Measurements from ENCODE around the gene SOAT1. TPM values are rescaled to one million over a fixed set of nuclear protein-coding genes. Genes with fewer than 3 reads are reported as not detected.
A peak's percentile ranks its signal among the peaks of the same experiment; 100 is the strongest.

The SOAT1 gene
- total and polyA plus RNA-seq, 10 of the 15 experiments (the other 5 are each of a cell fraction or from before 2014, with no cell fraction given), result 8.6 to 68.5 (median 22.3) TPM

- H3K27me3 ChIP-seq (replicated peaks in 1 of 2; ENCODE audit: control insufficient read depth in 2 of 2, insufficient read depth in 2 of 2, low read length in 1 of 2), result no peaks in the 10 kb centered on the region
- no peak overlapping the region for H3K4me3 ChIP-seq
- FAIRE-seq (no peak), DNase-seq (ENCODE audit: low read depth, low spot score) (no peak), ATAC-seq (no peak)
- H3K9me3 ChIP-seq (replicated peaks; ENCODE audit: control insufficient read depth, insufficient read depth, low read length), result no peaks in the 10 kb centered on the region
- no peak overlapping the region for H3K27ac ChIP-seq (ENCODE audit: control insufficient read depth, insufficient read depth)
- SMC1A ChIA-PET (ENCODE audit: uncharacterized antibody, unreplicated experiment), result interaction anchor here (0.6 to 2.1 kb wide), 3 partner anchors 94 to 168 kb away, joined by 3 to 6 read pairs (median 3); no protein-coding TSS in a partner anchor
- no peaks in the 10 kb centered on the region for H4K20me1 ChIP-seq (ENCODE audit: control insufficient read depth, insufficient read depth)
- no peak overlapping the region for H2AFZ ChIP-seq (ENCODE audit: control insufficient read depth, low read depth, low read length)
- 50% methylated on average over 2 of the region's 2 CpGs for WGBS (ENCODE audit: insufficient coverage, insufficient replicate concordance, low lambda C conversion rate, missing lambda C conversion rate)
- TF ChIP-seq GATAD2B (conservative IDR thresholded peaks at IDR 0.05; ENCODE audit: low read depth), result no peak
- no peak for TF ChIP-seq RFX5 (IDR thresholded peaks at IDR 0.05; ENCODE audit: low read depth, low read length)
- no TSS peak for BruUV-seq (replicated peaks)
- H3K79me2 ChIP-seq (ENCODE audit: control insufficient read depth, insufficient read depth, low read length), result peaks cover 3% of the 10 kb centered on the region
- in situ Hi-C loops (cut with MboI) (no loop called here), intact Hi-C loops (cut with micrococcal nuclease; ENCODE audit: unreplicated experiment) (no loop called here)
- CTCF ChIA-PET, result interaction anchor here (1.3 to 1.5 kb wide), 2 partner anchors 168 to 286 kb away, joined by 3 to 7 read pairs; no protein-coding TSS in a partner anchor
- H3K4me2 ChIP-seq (ENCODE audit: control insufficient read depth, insufficient read depth), result no peak overlapping the region
- no peak overlapping the region for H3K9ac ChIP-seq (ENCODE audit: control insufficient read depth, insufficient read depth, low read length)
- H3K4me1 ChIP-seq (ENCODE audit: control insufficient read depth, insufficient read depth, low read length), result no peaks in the 10 kb centered on the region
- no peaks in the 10 kb centered on the region for H3K36me3 ChIP-seq (ENCODE audit: control insufficient read depth in 2 of 2, insufficient read depth in 2 of 2, low read length in 1 of 2)
- POLR2A ChIA-PET, result no interaction called here
- RAD21 ChIA-PET (ENCODE audit: unreplicated experiment), result no interaction called here
Measured at GRCh38 chr1:179288977-179289376, 4.6 kb upstream of the SOAT1 start.

GRCh38 chr1:179295164-179295755, 1.7 kb downstream of the SOAT1 start:
- no peaks in the 10 kb centered on the region for H3K27me3 ChIP-seq (replicated peaks in 1 of 2; ENCODE audit: control insufficient read depth in 2 of 2, insufficient read depth in 2 of 2, low read length in 1 of 2)
- peak overlapping the region; percentile 14; the same call in 1 of the 2 replicates for H3K9ac ChIP-seq (ENCODE audit: control insufficient read depth, insufficient read depth, low read length)
- no peak for TF ChIP-seq TCF12 (IDR thresholded peaks at IDR 0.05; ENCODE audit: low read depth, low read length)
- no peak for TF ChIP-seq PAX8 (IDR thresholded peaks at IDR 0.05)
- peak; percentile 33; the same call in 1 of the 2 replicates for TF ChIP-seq MTA2 (IDR thresholded peaks at IDR 0.05; ENCODE audit: low read depth)
- TF ChIP-seq CBX5 (IDR thresholded peaks at IDR 0.05; ENCODE audit: low read depth), result no peak
- no peak for TF ChIP-seq RAD21 (IDR thresholded peaks at IDR 0.05; ENCODE audit: insufficient read depth, low read depth, low read length)
- TF ChIP-seq ZBTB11 (CRISPR knock-in tag; IDR thresholded peaks at IDR 0.05), result no peak
- no peak for TF ChIP-seq IRF4 (IDR thresholded peaks at IDR 0.05; ENCODE audit: low read depth, low read length)
- TF ChIP-seq IKZF2 (IDR thresholded peaks at IDR 0.05), result 0 out of 4 replicates have a peak, but pooled peaks of 1 of the 2 experiments have one; percentile 14
- no peak for TF ChIP-seq NFXL1 (IDR thresholded peaks at IDR 0.05; ENCODE audit: borderline replicate concordance)
- no peak for TF ChIP-seq MYC (IDR thresholded peaks at IDR 0.05; ENCODE audit: insufficient read depth, insufficient read length, insufficient replicate concordance, low read length, severe bottlenecking)
- TF ChIP-seq FOXK2 (IDR thresholded peaks at IDR 0.05), result no peak
- TF ChIP-seq NRF1 (conservative IDR thresholded peaks at IDR 0.05; ENCODE audit: low read depth, low read length), result no peak

More at GRCh38 chr1:179295164-179295755, 1.7 kb downstream of the SOAT1 start:
- H2AFZ ChIP-seq (ENCODE audit: control insufficient read depth, low read depth, low read length), result no peak overlapping the region; the same call in 1 of the 2 replicates
- RAD21 ChIA-PET (ENCODE audit: unreplicated experiment), result interaction anchor here (1.0 to 2.8 kb wide), 7 partner anchors 23 to 214 kb away, joined by 3 to 18 read pairs (median 3); partner anchors contain the start of gene AXDND1
- in situ Hi-C loops (cut with MboI) (no loop called here), intact Hi-C loops (cut with micrococcal nuclease; ENCODE audit: unreplicated experiment) (no loop called here)
- 0 out of 2 replicates have a peak, but pooled peaks cover 3% of the 10 kb centered on the region for H3K4me1 ChIP-seq (ENCODE audit: control insufficient read depth, insufficient read depth, low read length)
- CTCF ChIA-PET, result interaction anchor here (1.0 to 5.1 kb wide), 8 partner anchors 11 to 214 kb away, joined by 3 to 49 read pairs (median 7); partner anchors contain the start of gene TOR3A
- peak overlapping the region; percentile 98 for H3K4me2 ChIP-seq (ENCODE audit: control insufficient read depth, insufficient read depth)
- BruUV-seq (replicated peaks), result no TSS peak
- H3K9me3 ChIP-seq (replicated peaks; ENCODE audit: control insufficient read depth, insufficient read depth, low read length), result no peaks in the 10 kb centered on the region
- no peak for DNase-seq (ENCODE audit: low read depth, low spot score)
- peak overlapping the region; percentile 100 for H3K4me3 ChIP-seq
- peak; percentile 9 for ATAC-seq
- SMC1A ChIA-PET (ENCODE audit: uncharacterized antibody, unreplicated experiment), result interaction anchor here (0.7 to 3.6 kb wide), 11 partner anchors 8 to 412 kb away, joined by 3 to 29 read pairs (median 4); partner anchors contain the start of gene TOR3A
- no peaks in the 10 kb centered on the region for H4K20me1 ChIP-seq (ENCODE audit: control insufficient read depth, insufficient read depth)
- H3K36me3 ChIP-seq (ENCODE audit: control insufficient read depth in 2 of 2, insufficient read depth in 2 of 2, low read length in 1 of 2), result no peaks in the 10 kb centered on the region; a peak in 1 of 4 replicates
- 95% methylated on average over 2 of the region's 2 CpGs for WGBS (ENCODE audit: insufficient coverage, insufficient replicate concordance, low lambda C conversion rate, missing lambda C conversion rate)
- H3K27ac ChIP-seq (ENCODE audit: control insufficient read depth, insufficient read depth), result peak overlapping the region; percentile 13; the same call in 1 of the 2 replicates
- POLR2A ChIA-PET, result interaction anchor here (0.6 to 2.6 kb wide), 6 partner anchors 18 to 233 kb away, joined by 3 to 11 read pairs (median 4); partner anchors contain the start of gene AXDND1
- no peak for FAIRE-seq
- H3K79me2 ChIP-seq (ENCODE audit: control insufficient read depth, insufficient read depth, low read length), result peaks cover 41% of the 10 kb centered on the region
